ENCODE data around the gene PABPC1L.

- TF ChIP-seq CTCF (IDR thresholded peaks at IDR 0.05) (no peak), EZH2 (IDR thresholded peaks at IDR 0.05) (no peak), EZH2phosphoT487 (IDR thresholded peaks at IDR 0.05) (no peak)
Observed at GRCh38 chr20:44948107-44948506, 38.2 kb downstream of the PABPC1L start.

Data from neural progenitor cell (in vitro differentiated cells).